Glutamatergic neuron (in vitro differentiated cells): ENCODE measurements around the gene LRRC36. TPM values are rescaled to one million over a fixed set of nuclear protein-coding genes. Genes with fewer than 3 reads are reported as not detected.
A peak's percentile ranks its signal among the peaks of the same experiment; 100 is the strongest.

Source experiments
- DNase-seq: peaks from one replicate; pipeline ENCODE4 v3.0.0; 2022
- H3K27ac Mint-ChIP-seq: one replicate; pipeline ENCODE4 v1.8.0; 2020; ENCODE audit warnings: mild to moderate bottlenecking, mixed read lengths, inconsistent platforms; ENCODE audit not compliant: unreplicated experiment
- H3K27me3 Mint-ChIP-seq: one replicate; pipeline ENCODE4 v1.8.0; 2020; ENCODE audit warnings: mild to moderate bottlenecking, moderate library complexity, mixed read lengths, inconsistent platforms; ENCODE audit not compliant: unreplicated experiment
- H3K36me3 Mint-ChIP-seq: one replicate; pipeline ENCODE4 v1.8.0; 2020; ENCODE audit warnings: mild to moderate bottlenecking, mixed read lengths, inconsistent platforms; ENCODE audit not compliant: unreplicated experiment
- H3K4me1 Mint-ChIP-seq: one replicate; pipeline ENCODE4 v1.8.0; 2020; ENCODE audit warnings: mild to moderate bottlenecking, low read depth, mixed read lengths, inconsistent platforms; ENCODE audit not compliant: unreplicated experiment
- H3K4me3 Mint-ChIP-seq: one replicate; pipeline ENCODE4 v1.8.0; 2020; ENCODE audit warnings: mild to moderate bottlenecking, mixed read lengths, inconsistent platforms; ENCODE audit not compliant: unreplicated experiment
- H3K9me3 Mint-ChIP-seq: one replicate; pipeline ENCODE4 v1.8.0; 2020; ENCODE audit warnings: mild to moderate bottlenecking, moderate library complexity, mixed read lengths, inconsistent platforms; ENCODE audit not compliant: unreplicated experiment
- total RNA-seq: library from RNA; stranded (reverse); fragmentation: NEBNext Ultra II Directional; extraction: Animal tissue kit (Norgen Biotek cat#: 25700); gene quantifications from one replicate; pipeline ENCODE4 v1.2.1, GENCODE V29; 2021; ENCODE audit not compliant: unreplicated experiment
- TF ChIP-seq, protein P1 (sequence below): fragments of 200-600 bp; sonication (generic); IDR thresholded peaks from one replicate; pipeline ENCODE4 v1.5.0; 2021; ENCODE audit not compliant: partially characterized antibody, unreplicated experiment

The LRRC36 gene
- total RNA-seq, 1 donor from 2014 or later, result not detected

DNA sequence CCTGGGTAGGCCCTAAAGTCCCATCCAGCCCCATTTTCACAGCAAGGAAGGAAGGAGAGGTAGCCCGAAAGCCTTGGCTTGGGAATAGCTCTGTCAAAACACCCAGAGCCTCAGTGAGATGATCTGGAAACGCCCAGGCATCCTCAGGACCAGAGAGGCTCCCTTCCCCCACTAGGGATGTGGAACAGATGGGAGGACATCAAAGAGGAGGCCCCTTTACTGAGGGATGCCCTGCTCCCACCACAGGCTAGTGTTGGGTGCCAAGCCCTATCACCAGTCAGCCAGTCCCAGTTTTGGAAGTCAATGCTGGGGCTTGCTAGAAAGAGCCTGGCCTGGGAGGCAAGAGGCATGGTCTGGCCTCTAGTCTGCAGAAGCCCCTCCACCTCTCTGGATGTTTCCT is 62.0 kb downstream of the LRRC36 start:
- peak overlapping the region; percentile 52 for H3K4me3 Mint-ChIP-seq
- peaks cover 1% of the 10 kb centered on the region for H3K9me3 Mint-ChIP-seq
- DNase-seq, result no peak
- no peaks in the 10 kb centered on the region for H3K36me3 Mint-ChIP-seq
- H3K27ac Mint-ChIP-seq, result no peak overlapping the region
- TF ChIP-seq, protein P1, sequence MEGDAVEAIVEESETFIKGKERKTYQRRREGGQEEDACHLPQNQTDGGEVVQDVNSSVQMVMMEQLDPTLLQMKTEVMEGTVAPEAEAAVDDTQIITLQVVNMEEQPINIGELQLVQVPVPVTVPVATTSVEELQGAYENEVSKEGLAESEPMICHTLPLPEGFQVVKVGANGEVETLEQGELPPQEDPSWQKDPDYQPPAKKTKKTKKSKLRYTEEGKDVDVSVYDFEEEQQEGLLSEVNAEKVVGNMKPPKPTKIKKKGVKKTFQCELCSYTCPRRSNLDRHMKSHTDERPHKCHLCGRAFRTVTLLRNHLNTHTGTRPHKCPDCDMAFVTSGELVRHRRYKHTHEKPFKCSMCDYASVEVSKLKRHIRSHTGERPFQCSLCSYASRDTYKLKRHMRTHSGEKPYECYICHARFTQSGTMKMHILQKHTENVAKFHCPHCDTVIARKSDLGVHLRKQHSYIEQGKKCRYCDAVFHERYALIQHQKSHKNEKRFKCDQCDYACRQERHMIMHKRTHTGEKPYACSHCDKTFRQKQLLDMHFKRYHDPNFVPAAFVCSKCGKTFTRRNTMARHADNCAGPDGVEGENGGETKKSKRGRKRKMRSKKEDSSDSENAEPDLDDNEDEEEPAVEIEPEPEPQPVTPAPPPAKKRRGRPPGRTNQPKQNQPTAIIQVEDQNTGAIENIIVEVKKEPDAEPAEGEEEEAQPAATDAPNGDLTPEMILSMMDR, result no peak
- peaks cover 22% of the 10 kb centered on the region for H3K4me1 Mint-ChIP-seq
- H3K27me3 Mint-ChIP-seq, result peaks cover 13% of the 10 kb centered on the region

DNA sequence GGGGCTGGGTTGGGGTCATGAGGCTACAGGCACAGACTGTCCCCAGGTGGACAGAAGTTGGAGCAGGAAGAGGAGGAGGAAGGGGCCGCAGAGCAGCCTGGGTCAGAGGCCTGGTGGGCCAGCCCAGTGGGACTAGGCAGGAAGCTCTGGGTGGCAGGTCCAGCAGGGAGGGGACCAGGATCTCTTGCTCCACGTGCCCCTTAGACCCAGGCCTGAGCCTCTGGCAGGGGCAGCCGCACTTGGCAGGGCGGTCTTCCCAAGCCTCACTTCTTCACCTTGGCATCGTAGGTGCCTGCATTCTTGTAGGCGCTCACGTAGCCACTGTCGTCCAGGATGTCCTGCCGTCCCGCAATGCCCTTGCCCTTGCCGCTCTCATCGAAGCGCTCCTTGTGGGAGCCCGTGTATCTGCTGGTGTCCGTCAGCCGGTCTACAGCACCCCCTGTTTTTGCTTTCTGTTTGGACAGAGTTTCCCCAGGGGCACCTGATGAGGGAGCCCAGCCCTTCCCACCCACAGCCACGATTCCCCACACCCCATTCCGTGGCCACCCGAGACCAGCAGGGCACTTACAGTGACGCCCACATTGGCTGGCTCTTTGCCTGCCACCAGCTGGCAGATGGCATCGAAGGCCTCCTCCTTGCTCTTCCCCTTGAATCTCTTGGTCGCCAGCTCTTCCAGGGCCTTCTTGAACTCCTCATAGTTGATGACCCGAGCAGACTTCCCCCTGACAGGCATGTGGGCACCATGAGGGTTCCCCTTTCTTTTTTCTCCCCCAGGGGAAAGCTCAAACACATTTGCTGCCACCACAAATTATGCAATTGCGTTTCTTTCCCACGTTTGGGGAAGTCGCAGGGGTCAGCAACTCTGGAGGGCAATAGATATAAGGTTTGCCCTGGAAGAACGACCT is 63.5 kb downstream of the LRRC36 start:
- Mint-ChIP-seq H3K4me1 (peaks cover 19% of the 10 kb centered on the region), H3K27ac (no peak overlapping the region), H3K4me3 (no peak overlapping the region), H3K27me3 (peaks cover 13% of the 10 kb centered on the region), H3K36me3 (no peaks in the 10 kb centered on the region), H3K9me3 (peaks cover 1% of the 10 kb centered on the region)
- no peak for DNase-seq
- TF ChIP-seq, protein P1, result no peak

DNA sequence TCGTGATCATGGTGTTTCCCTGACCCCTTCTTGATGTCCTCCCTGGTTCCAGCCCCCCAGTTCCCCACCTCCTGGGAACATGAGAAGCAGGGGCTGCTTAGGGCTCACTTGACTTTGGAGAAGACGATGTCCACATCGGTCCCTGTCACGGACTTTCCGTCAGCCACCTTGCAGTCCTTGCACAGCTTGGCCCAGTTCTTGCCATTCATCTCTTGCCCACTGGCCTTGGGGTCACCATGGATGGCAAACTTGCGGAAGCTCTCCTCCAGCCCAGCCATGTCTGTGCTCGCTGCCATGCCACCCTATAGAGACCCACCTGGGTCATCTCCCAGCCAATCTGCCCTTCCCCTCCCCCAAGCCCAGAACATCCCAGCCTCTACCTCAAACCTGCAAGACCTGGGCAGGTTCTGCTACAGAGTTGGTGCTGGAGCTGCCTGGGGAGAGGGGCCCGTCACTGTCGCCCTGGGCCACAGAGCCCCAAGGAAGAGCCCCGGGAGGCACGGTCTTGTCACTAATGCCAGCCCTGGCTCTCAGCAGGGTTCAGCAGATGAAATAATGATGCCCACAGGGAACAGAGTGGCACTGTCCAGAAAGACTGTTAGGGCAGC is 64.3 kb downstream of the LRRC36 start:
- H3K4me1 Mint-ChIP-seq, result peaks cover 23% of the 10 kb centered on the region
- no peak overlapping the region for H3K4me3 Mint-ChIP-seq
- TF ChIP-seq, protein P1, result no peak
- DNase-seq, result no peak
- H3K27me3 Mint-ChIP-seq, result peaks cover 15% of the 10 kb centered on the region
- H3K36me3 Mint-ChIP-seq, result no peaks in the 10 kb centered on the region
- H3K9me3 Mint-ChIP-seq, result peaks cover 2% of the 10 kb centered on the region
- peak overlapping the region; percentile 64 for H3K27ac Mint-ChIP-seq

DNA sequence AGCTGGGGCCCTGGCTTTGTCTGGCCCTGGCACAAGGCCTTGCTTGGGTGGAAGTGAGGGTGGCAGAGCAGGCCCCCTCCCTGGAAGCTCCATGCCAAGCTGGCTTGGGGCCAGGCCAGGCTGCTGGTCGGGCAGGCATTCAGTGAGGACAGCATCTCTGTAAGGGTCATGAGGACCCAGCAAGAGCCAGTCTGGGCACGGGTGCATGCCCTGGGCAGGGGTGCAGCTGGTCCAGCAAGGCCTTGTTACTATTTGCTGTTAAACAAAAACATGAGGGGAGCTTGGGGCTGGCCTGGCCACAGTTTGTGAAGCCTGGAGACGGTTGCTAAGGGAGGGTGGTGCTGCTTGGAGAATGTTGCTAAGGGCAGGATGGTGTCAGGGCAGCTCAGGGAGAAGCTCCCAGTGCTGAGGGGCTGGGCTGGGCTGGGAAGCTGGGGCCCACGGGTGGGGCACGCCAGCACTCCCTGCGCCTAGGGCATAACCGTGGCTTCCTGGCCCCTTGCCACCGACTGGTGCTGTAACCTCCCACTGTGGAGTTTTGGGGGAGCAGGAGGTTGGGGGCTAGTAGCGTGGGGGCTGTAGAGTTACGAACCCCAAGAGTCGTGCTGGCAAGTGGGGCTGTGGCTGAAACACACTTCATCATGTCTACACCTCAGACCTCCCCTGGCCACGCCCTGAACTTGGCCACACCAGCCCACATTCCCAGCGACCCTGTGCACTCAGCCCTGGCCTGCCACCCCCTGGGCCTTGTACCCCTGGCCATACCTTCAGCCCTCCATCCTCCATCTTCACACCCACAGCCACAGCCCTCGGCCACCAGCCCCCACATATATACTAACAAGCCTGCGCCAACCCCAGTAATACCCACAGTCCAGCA is 65.0 kb downstream of the LRRC36 start:
- H3K4me3 Mint-ChIP-seq, result peak overlapping the region; percentile 85
- no peak for DNase-seq

More for the DNA sequence above, 65.0 kb downstream of the LRRC36 start:
- peaks cover 15% of the 10 kb centered on the region for H3K27me3 Mint-ChIP-seq
- no peaks in the 10 kb centered on the region for H3K36me3 Mint-ChIP-seq
- H3K9me3 Mint-ChIP-seq, result peaks cover 2% of the 10 kb centered on the region
- TF ChIP-seq, protein P1, result no peak
- peaks cover 20% of the 10 kb centered on the region for H3K4me1 Mint-ChIP-seq
- peak overlapping the region; percentile 72 for H3K27ac Mint-ChIP-seq
